ENCODE measurements around the gene SLC12A3.
A peak's percentile ranks its signal among the peaks of the same experiment; 100 is the strongest.

The SLC12A3 gene

GRCh38 chr16:56903866-56904265 is 38.9 kb downstream of the SLC12A3 start:
- intact Hi-C loops (cut with micrococcal nuclease), result no loop called here
- Mint-ChIP-seq H3K4me1 (ENCODE audit: low read depth) (peaks cover 10% of the 10 kb centered on the region), H3K4me3 (no peak overlapping the region), H3K27me3 (peaks cover 48% of the 10 kb centered on the region), H3K36me3 (ENCODE audit: low read depth) (no peaks in the 10 kb centered on the region), H3K27ac (no peak overlapping the region), H3K9me3 (no peaks in the 10 kb centered on the region)

- H3K4me3 Mint-ChIP-seq, result no peak overlapping the region
- H3K9me3 Mint-ChIP-seq, result no peaks in the 10 kb centered on the region
- H3K27me3 Mint-ChIP-seq, result peaks cover 20% of the 10 kb centered on the region
- intact Hi-C loops (cut with micrococcal nuclease), result no loop called here
- H3K4me1 Mint-ChIP-seq (ENCODE audit: low read depth), result peaks cover 36% of the 10 kb centered on the region
- H3K36me3 Mint-ChIP-seq (ENCODE audit: low read depth), result no peaks in the 10 kb centered on the region
- no peak overlapping the region for H3K27ac Mint-ChIP-seq
Measured at GRCh38 chr16:56907401-56907800, 42.4 kb downstream of the SLC12A3 start.

DNA sequence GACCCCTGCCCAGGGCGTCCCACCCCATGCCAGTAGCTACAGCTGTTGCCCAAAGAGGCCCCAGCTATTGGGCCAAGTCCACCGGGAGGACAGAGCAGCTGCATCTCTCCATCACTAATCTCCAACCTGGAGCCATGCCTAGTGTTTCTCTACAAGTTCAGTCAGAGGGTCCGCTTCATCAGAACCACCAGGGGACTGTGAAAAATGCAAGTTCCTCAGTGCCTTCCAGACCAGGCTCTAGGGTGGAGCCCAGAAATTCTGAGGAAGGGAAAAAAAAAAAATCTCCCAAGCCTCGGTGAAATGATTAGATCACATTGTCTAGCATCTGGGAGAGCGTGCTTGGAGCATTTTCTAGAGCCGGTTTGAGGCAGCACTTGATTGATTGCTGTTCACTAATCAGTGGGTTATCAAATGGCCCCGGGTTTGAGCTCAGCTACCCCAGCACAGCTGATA is 44.5 kb downstream of the SLC12A3 start:
- Mint-ChIP-seq H3K4me1 (ENCODE audit: low read depth) (peaks cover 46% of the 10 kb centered on the region), H3K9me3 (no peaks in the 10 kb centered on the region), H3K27ac (peak overlapping the region; percentile 63), H3K36me3 (ENCODE audit: low read depth) (no peaks in the 10 kb centered on the region), H3K27me3 (peaks cover 24% of the 10 kb centered on the region), H3K4me3 (no peak overlapping the region)
- intact Hi-C loops (cut with micrococcal nuclease), result no loop called here

GRCh38 chr16:56910112-56910511 is 45.1 kb downstream of the SLC12A3 start:
- Mint-ChIP-seq H3K4me1 (ENCODE audit: low read depth) (peaks cover 46% of the 10 kb centered on the region), H3K4me3 (no peak overlapping the region), H3K9me3 (no peaks in the 10 kb centered on the region), H3K36me3 (ENCODE audit: low read depth) (no peaks in the 10 kb centered on the region), H3K27ac (peak overlapping the region; percentile 84), H3K27me3 (peaks cover 27% of the 10 kb centered on the region)
- intact Hi-C loops (cut with micrococcal nuclease), result loop anchor here (5.0 kb wide), 1 partner anchor 38 kb away; no protein-coding TSS in a partner anchor

- Mint-ChIP-seq H3K36me3 (ENCODE audit: low read depth) (no peaks in the 10 kb centered on the region), H3K27ac (peak overlapping the region; percentile 84), H3K4me3 (no peak overlapping the region), H3K9me3 (no peaks in the 10 kb centered on the region), H3K4me1 (ENCODE audit: low read depth) (peaks cover 48% of the 10 kb centered on the region), H3K27me3 (peaks cover 26% of the 10 kb centered on the region)
- intact Hi-C loops (cut with micrococcal nuclease), result loop anchor here (1.0 to 5.0 kb wide), 2 partner anchors 21 to 39 kb away; partner anchors contain the start of gene HERPUD1
Measured at GRCh38 chr16:56910654-56911539, 45.9 kb downstream of the SLC12A3 start.

GRCh38 chr16:56911771-56912571 is 47.0 kb downstream of the SLC12A3 start:
- Mint-ChIP-seq H3K36me3 (ENCODE audit: low read depth) (no peaks in the 10 kb centered on the region), H3K27ac (peak overlapping the region; percentile 84), H3K27me3 (peaks cover 23% of the 10 kb centered on the region), H3K4me3 (peak overlapping the region; percentile 15), H3K9me3 (no peaks in the 10 kb centered on the region), H3K4me1 (ENCODE audit: low read depth) (peaks cover 59% of the 10 kb centered on the region)
- intact Hi-C loops (cut with micrococcal nuclease), result loop anchor here (1.0 to 5.0 kb wide), 2 partner anchors 20 to 40 kb away; partner anchors contain the start of gene HERPUD1

- Mint-ChIP-seq H3K4me3 (peak overlapping the region; percentile 42), H3K9me3 (no peaks in the 10 kb centered on the region), H3K36me3 (ENCODE audit: low read depth) (no peaks in the 10 kb centered on the region), H3K27me3 (peaks cover 29% of the 10 kb centered on the region), H3K27ac (peak overlapping the region; percentile 84), H3K4me1 (ENCODE audit: low read depth) (peaks cover 68% of the 10 kb centered on the region)
- intact Hi-C loops (cut with micrococcal nuclease), result loop anchor here (5.0 kb wide), 1 partner anchor 41 kb away; no protein-coding TSS in a partner anchor
Measured at GRCh38 chr16:56912746-56913708, 48.0 kb downstream of the SLC12A3 start.

DNA sequence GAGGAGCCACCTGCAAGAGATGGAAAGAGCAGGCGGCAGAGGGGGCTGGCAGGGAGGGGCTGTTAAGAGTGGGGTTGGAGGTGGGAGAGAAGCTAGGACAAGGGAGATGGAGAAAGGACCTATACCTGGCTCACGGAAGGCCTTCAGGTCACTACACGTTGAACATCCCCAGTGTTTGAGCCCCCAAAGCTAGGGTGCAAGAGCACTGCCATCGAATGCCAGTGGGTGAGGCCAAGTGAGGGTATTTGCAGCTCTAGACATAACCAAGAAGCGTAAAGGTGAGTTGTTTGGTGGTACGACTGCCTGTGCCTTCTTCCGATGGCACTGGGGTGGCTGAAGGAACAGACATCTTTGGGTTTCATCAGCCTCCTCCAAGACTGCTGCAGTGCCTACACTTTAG is 49.9 kb downstream of the SLC12A3 start:
- Mint-ChIP-seq H3K9me3 (no peaks in the 10 kb centered on the region), H3K27ac (peak overlapping the region; percentile 10)

DNA sequence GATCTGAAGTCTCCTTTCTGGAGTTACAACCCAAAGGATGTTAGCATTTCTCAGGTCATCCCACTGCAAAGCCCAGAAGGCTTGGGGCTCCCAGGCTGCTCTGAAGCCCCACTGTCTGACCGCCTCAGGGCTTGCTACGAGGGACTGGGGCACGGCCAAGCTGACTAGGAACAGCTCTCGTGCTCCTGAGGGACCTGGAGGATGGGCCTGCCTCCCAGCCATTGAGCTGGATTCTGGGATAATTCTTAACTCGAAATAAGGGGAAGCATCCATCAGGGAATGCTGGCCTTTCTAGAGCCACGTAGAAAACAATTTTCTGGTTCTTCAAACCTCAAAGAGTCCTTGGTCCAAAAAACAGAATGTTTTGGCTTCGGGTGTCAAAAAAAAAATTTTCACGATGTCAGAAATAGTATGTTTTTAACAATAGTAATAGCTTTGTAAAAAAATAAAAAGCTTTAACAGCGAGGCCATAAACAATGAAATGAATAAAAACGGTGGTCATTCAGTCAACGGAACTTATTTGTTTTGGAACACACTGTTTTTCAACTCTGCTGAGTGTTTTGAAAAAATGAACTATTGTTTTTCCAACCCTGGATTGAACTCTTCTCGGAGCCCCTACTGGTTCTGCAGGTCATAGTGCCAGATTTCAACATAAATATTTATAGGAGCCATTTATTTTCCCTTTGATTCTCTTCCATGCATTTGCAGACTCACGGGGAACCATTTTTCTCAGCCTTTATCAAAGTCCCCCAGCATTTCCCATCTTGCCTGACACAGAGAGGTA is 50.5 kb downstream of the SLC12A3 start:
- no peak overlapping the region for H3K4me3 Mint-ChIP-seq
- no peak overlapping the region for H3K27ac Mint-ChIP-seq
- peaks cover 71% of the 10 kb centered on the region for H3K4me1 Mint-ChIP-seq (ENCODE audit: low read depth)
- no peaks in the 10 kb centered on the region for H3K9me3 Mint-ChIP-seq
- H3K36me3 Mint-ChIP-seq (ENCODE audit: low read depth), result no peaks in the 10 kb centered on the region
- intact Hi-C loops (cut with micrococcal nuclease), result no loop called here
- peaks cover 49% of the 10 kb centered on the region for H3K27me3 Mint-ChIP-seq

More for the DNA sequence above, 49.9 kb downstream of the SLC12A3 start:
- Mint-ChIP-seq H3K27me3 (peaks cover 43% of the 10 kb centered on the region), H3K4me3 (no peak overlapping the region), H3K4me1 (ENCODE audit: low read depth) (peaks cover 71% of the 10 kb centered on the region), H3K36me3 (ENCODE audit: low read depth) (no peaks in the 10 kb centered on the region)
- intact Hi-C loops (cut with micrococcal nuclease), result loop anchor here (5.0 kb wide), 1 partner anchor 43 kb away; no protein-coding TSS in a partner anchor

DNA sequence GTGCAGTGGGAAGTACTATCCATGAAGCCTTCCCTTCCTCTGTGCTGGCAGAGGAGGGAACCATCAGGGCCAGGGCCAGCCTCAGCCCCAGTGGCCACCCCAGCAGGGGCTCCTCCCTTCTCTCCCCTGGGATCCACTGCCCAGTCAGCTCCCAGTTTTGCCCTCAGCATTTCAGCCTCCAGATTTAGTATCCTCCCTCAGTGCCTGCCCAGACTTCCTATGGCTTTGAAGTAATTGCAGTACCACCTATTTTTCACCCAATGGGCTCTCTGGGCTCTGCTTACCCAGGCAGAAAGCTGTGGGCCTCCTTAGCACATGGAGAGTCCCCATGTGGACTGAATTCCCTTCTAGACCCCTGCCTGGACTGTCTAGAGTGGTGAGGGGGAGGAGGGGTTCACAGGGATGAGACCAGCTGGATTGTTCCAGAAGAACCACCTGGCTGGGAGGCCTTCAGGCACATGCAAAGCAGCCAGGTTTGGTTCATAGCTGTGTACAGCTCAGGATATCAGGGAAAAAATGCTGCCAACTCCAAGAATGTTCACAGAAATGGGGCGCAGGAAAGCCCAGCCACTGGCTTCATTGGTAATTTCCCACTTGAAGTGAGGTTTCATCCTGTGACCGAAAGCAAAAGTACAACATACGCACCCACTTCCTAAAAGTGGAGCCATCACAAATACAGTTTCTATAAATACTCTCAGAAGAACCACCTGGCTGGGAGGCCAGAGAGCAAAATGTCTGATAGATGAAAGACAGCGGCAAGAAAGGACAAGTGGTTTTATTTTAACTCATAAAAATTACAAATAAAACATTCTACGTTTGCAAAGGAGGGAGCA is 51.8 kb downstream of the SLC12A3 start:
- peaks cover 62% of the 10 kb centered on the region for H3K4me1 Mint-ChIP-seq (ENCODE audit: low read depth)
- H3K4me3 Mint-ChIP-seq, result no peak overlapping the region
- H3K9me3 Mint-ChIP-seq, result no peaks in the 10 kb centered on the region
- peak overlapping the region; percentile 65 for H3K27ac Mint-ChIP-seq
- no peaks in the 10 kb centered on the region for H3K36me3 Mint-ChIP-seq (ENCODE audit: low read depth)
- intact Hi-C loops (cut with micrococcal nuclease), result no loop called here
- H3K27me3 Mint-ChIP-seq, result peaks cover 60% of the 10 kb centered on the region

- H3K27ac Mint-ChIP-seq, result no peak overlapping the region
- peaks cover 46% of the 10 kb centered on the region for H3K4me1 Mint-ChIP-seq (ENCODE audit: low read depth)
- no peak overlapping the region for H3K4me3 Mint-ChIP-seq
- H3K27me3 Mint-ChIP-seq, result peaks cover 50% of the 10 kb centered on the region
- intact Hi-C loops (cut with micrococcal nuclease), result no loop called here
- H3K9me3 Mint-ChIP-seq, result no peaks in the 10 kb centered on the region
- H3K36me3 Mint-ChIP-seq (ENCODE audit: low read depth), result no peaks in the 10 kb centered on the region
Measured at GRCh38 chr16:56918467-56919012, 53.5 kb downstream of the SLC12A3 start.
